ENCODE results near the gene AHR. TPM values are rescaled to one million over a fixed set of nuclear protein-coding genes. Genes with fewer than 3 reads are reported as not detected.

The AHR gene
- total and polyA plus RNA-seq, 2 donors (not counting 3 experiments of a cell fraction or from before 2014, with no cell fraction given), result 4.8 to 31.8 TPM

DNA sequence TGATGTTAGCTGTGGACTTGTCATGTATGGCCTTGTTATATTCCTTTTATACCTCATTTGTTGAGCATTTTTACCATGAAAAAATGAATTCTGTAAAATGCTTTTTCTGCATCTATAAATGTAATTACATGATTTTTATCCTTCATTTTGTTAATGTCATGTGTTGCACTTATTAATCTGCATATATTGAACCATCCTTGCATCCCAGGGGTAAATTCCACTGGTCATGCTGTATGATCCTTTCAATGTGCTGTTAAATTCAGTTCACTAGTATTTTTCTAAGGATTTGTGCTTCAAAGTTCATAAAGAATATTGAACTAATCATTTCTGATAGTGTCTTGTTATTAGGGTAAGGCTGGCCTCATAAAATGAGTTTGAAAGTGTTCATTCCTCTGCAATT, 31.9 kb upstream of the AHR start:
- no peaks in the 10 kb centered on the region for H3K4me1 ChIP-seq (ENCODE audit: control insufficient read depth, extremely low read depth, insufficient read depth, low read length)
- H2AFZ ChIP-seq (ENCODE audit: low read depth, low read length), result no peak overlapping the region
- H3K27ac ChIP-seq (ENCODE audit: insufficient read depth, low read depth, low read length), result no peak overlapping the region
- dilution Hi-C loops (cut with MboI; ENCODE audit: extremely low pct_ligation_motif_present, low sequenced_read_pairs), result no loop called here
- no peak for FAIRE-seq
- POLR2A ChIA-PET, result no interaction called here
- peaks cover 3% of the 10 kb centered on the region for H3K9me3 ChIP-seq (replicated peaks; ENCODE audit: control insufficient read depth, insufficient read depth, low read length)
- H3K4me3 ChIP-seq (replicated peaks in 1 of 3; ENCODE audit: insufficient read depth in 1 of 3, low read depth in 1 of 3, low read length in 3 of 3), result no peak overlapping the region
- BruUV-seq (replicated peaks), result no TSS peak
- H3K9ac ChIP-seq (replicated peaks; ENCODE audit: extremely low read depth, insufficient read depth, low read length), result no peak overlapping the region
- DNase-seq (ENCODE audit: low read depth, low spot score), result no peak
- CTCF ChIA-PET, result no interaction called here
- TF ChIP-seq, protein P1, sequence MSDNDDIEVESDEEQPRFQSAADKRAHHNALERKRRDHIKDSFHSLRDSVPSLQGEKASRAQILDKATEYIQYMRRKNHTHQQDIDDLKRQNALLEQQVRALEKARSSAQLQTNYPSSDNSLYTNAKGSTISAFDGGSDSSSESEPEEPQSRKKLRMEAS (IDR thresholded peaks at IDR 0.05; ENCODE audit: insufficient read depth, insufficient read length), result no peak
- no peaks in the 10 kb centered on the region for H4K20me1 ChIP-seq (replicated peaks; ENCODE audit: control insufficient read depth, extremely low read depth, insufficient read depth, low read length)
- intact Hi-C loops (cut with micrococcal nuclease), result no loop called here
- H3K27me3 ChIP-seq (ENCODE audit: control insufficient read depth in 2 of 2, insufficient read depth in 2 of 2, low read length in 2 of 2), result no peaks in the 10 kb centered on the region
- H3K4me2 ChIP-seq (ENCODE audit: insufficient read depth, low read length), result no peak overlapping the region
- no peaks in the 10 kb centered on the region for H3K9me1 ChIP-seq (replicated peaks; ENCODE audit: control insufficient read depth, extremely low read depth, insufficient read depth, low read length)
- no peaks in the 10 kb centered on the region for H3K79me2 ChIP-seq (ENCODE audit: control insufficient read depth, insufficient read depth, low read length)
- no peaks in the 10 kb centered on the region for H3K36me3 ChIP-seq (ENCODE audit: control insufficient read depth in 2 of 2, extremely low read depth in 1 of 2, insufficient read depth in 2 of 2, low read length in 2 of 2)

DNA sequence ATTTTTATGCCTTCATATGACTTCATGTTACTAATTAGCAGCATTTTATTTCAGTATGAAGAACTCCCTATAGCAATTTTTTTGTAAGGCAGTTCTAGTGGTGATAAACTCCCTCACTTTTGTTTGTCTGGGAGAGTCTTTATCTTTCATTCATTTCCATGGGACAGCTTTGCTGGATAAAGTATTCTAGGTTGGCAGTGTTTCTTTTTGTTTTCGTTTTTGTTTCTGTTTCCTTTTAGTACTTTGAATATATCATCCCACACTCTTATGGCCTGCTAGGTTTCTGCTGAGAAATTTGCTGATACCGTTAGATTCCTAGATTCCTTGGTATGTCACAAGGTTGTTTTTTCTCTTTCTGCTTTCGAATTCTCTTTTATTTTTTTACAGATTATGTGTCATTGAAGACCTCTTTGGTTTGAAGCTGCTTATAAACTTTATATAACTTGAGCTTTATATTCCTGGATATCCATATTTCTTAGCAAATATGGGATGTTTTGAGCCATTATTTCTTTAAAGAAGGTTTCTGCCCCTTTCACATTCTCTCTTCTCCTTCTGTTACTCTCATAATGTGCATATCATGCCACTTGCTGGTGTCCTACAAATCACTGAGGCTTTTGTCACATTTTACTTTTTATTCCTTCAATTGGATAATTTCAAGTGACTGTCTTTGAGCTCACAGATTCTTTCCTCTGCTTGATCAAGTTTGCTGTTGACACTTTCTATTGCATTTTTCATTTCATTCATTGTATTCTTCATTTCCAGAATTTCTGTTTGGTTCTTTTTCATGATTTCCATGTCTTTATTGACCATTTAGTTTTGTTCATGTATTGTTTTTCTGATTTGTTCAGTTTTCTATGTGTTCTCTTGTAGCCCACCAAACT, 28.9 kb upstream of the AHR start:
- ChIA-PET CTCF (interaction anchor here (0.7 to 1.2 kb wide), 2 partner anchors 287 to 382 kb away, joined by 3 read pairs; no protein-coding TSS in a partner anchor), POLR2A (no interaction called here)
- dilution Hi-C loops (cut with MboI; ENCODE audit: extremely low pct_ligation_motif_present, low sequenced_read_pairs), result no loop called here
- Histone ChIP-seq H3K9ac (replicated peaks; ENCODE audit: extremely low read depth, insufficient read depth, low read length) (no peak overlapping the region), H3K79me2 (ENCODE audit: control insufficient read depth, insufficient read depth, low read length) (no peaks in the 10 kb centered on the region), H3K4me3 (replicated peaks in 1 of 3; ENCODE audit: insufficient read depth in 1 of 3, low read depth in 1 of 3, low read length in 3 of 3) (no peak overlapping the region), H3K27me3 (ENCODE audit: control insufficient read depth in 2 of 2, insufficient read depth in 2 of 2, low read length in 2 of 2) (no peaks in the 10 kb centered on the region), H4K20me1 (replicated peaks; ENCODE audit: control insufficient read depth, extremely low read depth, insufficient read depth, low read length) (no peaks in the 10 kb centered on the region), H3K9me3 (replicated peaks; ENCODE audit: control insufficient read depth, insufficient read depth, low read length) (peaks cover 3% of the 10 kb centered on the region), H3K4me1 (ENCODE audit: control insufficient read depth, extremely low read depth, insufficient read depth, low read length) (peaks cover 6% of the 10 kb centered on the region), H2AFZ (ENCODE audit: low read depth, low read length) (no peak overlapping the region), H3K27ac (ENCODE audit: insufficient read depth, low read depth, low read length) (no peak overlapping the region), H3K4me2 (ENCODE audit: insufficient read depth, low read length) (no peak overlapping the region), H3K36me3 (ENCODE audit: control insufficient read depth in 2 of 2, extremely low read depth in 1 of 2, insufficient read depth in 2 of 2, low read length in 2 of 2) (no peaks in the 10 kb centered on the region), H3K9me1 (replicated peaks; ENCODE audit: control insufficient read depth, extremely low read depth, insufficient read depth, low read length) (no peaks in the 10 kb centered on the region)
- no peak for TF ChIP-seq GATA2 (IDR thresholded peaks at IDR 0.05; ENCODE audit: insufficient read depth, insufficient read length, low read depth, low read length)
- no peak for TF ChIP-seq POLR2A (IDR thresholded peaks at IDR 0.05; ENCODE audit: low read depth, low read length)
- TF ChIP-seq FOS (IDR thresholded peaks at IDR 0.05; ENCODE audit: borderline replicate concordance, insufficient read depth, low read length), result no peak
- TF ChIP-seq MYC (IDR thresholded peaks at IDR 0.05; ENCODE audit: low read depth, low read length), result no peak
- no peak for TF ChIP-seq JUN (IDR thresholded peaks at IDR 0.05; ENCODE audit: borderline replicate concordance, insufficient read depth, insufficient read length, low read depth)
- TF ChIP-seq EZH2 (IDR thresholded peaks at IDR 0.05; ENCODE audit: borderline replicate concordance, low read depth, low read length, severe bottlenecking), result no peak
- TF ChIP-seq, protein P2, sequence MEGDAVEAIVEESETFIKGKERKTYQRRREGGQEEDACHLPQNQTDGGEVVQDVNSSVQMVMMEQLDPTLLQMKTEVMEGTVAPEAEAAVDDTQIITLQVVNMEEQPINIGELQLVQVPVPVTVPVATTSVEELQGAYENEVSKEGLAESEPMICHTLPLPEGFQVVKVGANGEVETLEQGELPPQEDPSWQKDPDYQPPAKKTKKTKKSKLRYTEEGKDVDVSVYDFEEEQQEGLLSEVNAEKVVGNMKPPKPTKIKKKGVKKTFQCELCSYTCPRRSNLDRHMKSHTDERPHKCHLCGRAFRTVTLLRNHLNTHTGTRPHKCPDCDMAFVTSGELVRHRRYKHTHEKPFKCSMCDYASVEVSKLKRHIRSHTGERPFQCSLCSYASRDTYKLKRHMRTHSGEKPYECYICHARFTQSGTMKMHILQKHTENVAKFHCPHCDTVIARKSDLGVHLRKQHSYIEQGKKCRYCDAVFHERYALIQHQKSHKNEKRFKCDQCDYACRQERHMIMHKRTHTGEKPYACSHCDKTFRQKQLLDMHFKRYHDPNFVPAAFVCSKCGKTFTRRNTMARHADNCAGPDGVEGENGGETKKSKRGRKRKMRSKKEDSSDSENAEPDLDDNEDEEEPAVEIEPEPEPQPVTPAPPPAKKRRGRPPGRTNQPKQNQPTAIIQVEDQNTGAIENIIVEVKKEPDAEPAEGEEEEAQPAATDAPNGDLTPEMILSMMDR (IDR thresholded peaks at IDR 0.05; ENCODE audit: extremely low read depth in 1 of 2, insufficient read depth in 1 of 2, low read depth in 1 of 2, low read length in 2 of 2), result no peak
- TF ChIP-seq POLR2AphosphoS5 (IDR thresholded peaks at IDR 0.05; ENCODE audit: insufficient read depth, low read depth, low read length), result no peak
- TF ChIP-seq, protein P1 (IDR thresholded peaks at IDR 0.05; ENCODE audit: insufficient read depth, insufficient read length), result no peak
- DNase-seq (ENCODE audit: low read depth, low spot score) (no peak), FAIRE-seq (no peak)
- intact Hi-C loops (cut with micrococcal nuclease), result no loop called here
- BruUV-seq (replicated peaks), result no TSS peak

Data from endothelial cell of umbilical vein (primary cell).